Neural progenitor cell (in vitro differentiated cells): ENCODE data around the gene GPHN.

ENCODE experiments used
- CTCF ChIP-seq: fragments of 200-600 bp; sonication (generic); IDR thresholded peaks from 2 replicates; pipeline ENCODE4 v1.5.1; 2017; ENCODE audit warnings: antibody characterized with exemption, mild to moderate bottlenecking
- EZH2 ChIP-seq: fragments of 200-600 bp; sonication (generic); IDR thresholded peaks from 2 replicates; pipeline ENCODE4 v1.6.1; 2017; ENCODE audit warnings: antibody characterized with exemption, mild to moderate bottlenecking, moderate library complexity

- TF ChIP-seq CTCF (no peak), EZH2 (no peak)
Observed at GRCh38 chr14:67129768-67130167, 621.8 kb downstream of the GPHN start.
